GM12874 (cell line): ENCODE results near the gene KRT86.

Experiments used
- CTCF ChIP-seq: IDR thresholded peaks from 2 replicates; pipeline ENCODE4 v1.5.1; 2011; ENCODE audit warnings: low read depth, mild to moderate bottlenecking, control low read depth, low read length, moderate library complexity; ENCODE audit not compliant: insufficient read depth

KRT86 gene

GRCh38 chr12:52320784-52321400, 46.4 kb downstream of the KRT86 start, which contains the start of gene KRT83:
KRT83 (minus strand) TSS chr12:52321398; CDS start chr12:52321335, 63 bp downstream.
- no peak for TF ChIP-seq CTCF

GRCh38 chr12:52321418-52321817, 47.0 kb downstream of the KRT86 start:
- TF ChIP-seq CTCF: no peak

GRCh38 chr12:52322069-52322468, 47.6 kb downstream of the KRT86 start:
- TF ChIP-seq CTCF: no peak

GRCh38 chr12:52323001-52323400, 48.6 kb downstream of the KRT86 start:
- TF ChIP-seq CTCF: no peak

- no peak for TF ChIP-seq CTCF
Observed at GRCh38 chr12:52323416-52324152, 49.1 kb downstream of the KRT86 start.

GRCh38 chr12:52324153-52324444, 49.7 kb downstream of the KRT86 start:
- TF ChIP-seq CTCF: no peak

- peak; percentile 83 for TF ChIP-seq CTCF
Observed at GRCh38 chr12:52327052-52327829, 52.8 kb downstream of the KRT86 start.
